Renal pelvis (tissue), 4 donors: ENCODE measurements around the gene RPF1. TPM values are rescaled to one million over a fixed set of nuclear protein-coding genes. Genes with fewer than 3 reads are reported as not detected.

Experiments
- DNase-seq: peaks from one replicate; pipeline ENCODE4 v3.0.0-alpha.2; 2013
- polyA plus RNA-seq, 3 donors: library from polyadenylated mRNA; unstranded; fragments of 120-200 nt; gene quantifications; one replicate each; pipeline ENCODE4 v1.2.1, GENCODE V29; 2013; ENCODE audit not compliant: insufficient read length in 3 of 3

RPF1 gene
- polyA plus RNA-seq, 3 donors, result 42.3 to 46.4 (median 43.6) TPM

DNA sequence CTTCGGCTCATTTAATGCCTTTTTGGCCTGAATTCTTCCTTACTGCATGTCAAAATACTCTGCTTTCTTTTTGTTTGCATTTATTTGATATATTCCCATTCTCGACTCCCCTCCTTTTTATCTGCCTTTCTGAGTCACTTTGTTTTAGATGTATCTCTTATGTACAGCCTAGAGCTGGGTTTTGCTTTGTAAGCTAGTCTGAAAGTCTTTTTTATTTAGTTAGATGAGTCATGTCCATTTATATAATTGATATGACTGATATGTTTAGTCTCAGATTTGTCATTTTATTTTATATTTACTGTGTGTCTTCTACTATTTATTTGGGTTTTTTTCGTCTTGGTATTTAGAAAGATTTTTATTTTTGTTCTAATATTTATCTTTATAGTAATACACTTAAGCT lies 60.9 kb downstream of the RPF1 start:
- no peak for DNase-seq

DNA sequence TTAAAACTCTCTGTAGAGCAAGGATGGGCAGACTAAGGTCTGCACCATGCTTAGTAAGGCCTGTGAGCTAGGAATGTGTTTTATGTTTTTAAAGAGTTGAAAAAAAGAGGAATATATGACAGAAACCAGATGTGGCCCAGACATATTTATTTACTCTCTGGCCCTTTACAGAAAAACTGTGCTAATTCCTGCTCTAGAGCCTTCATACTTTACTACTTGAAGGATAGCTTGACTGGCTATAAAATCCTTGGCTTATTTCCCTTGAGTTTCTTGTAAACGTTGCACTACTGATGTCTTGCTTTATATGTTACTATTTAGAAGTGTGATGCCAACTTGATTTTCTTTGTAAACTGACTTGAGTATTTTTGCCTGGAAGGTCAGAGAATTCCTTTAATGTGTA lies 61.7 kb downstream of the RPF1 start:
- DNase-seq, result peak; percentile 43

GRCh38 chr1:84541679-84542078 lies 62.6 kb downstream of the RPF1 start:
- no peak for DNase-seq

Other genes with a start within 250 kb of the RPF1 start
- 1 to 10 TPM; 5.3 to 7.0 (median 5.3) TPM for gene SAMD13, start 177.6 kb upstream of the RPF1 start, polyA plus RNA-seq
- gene DNASE2B, start 80.8 kb upstream of the RPF1 start, polyA plus RNA-seq, result under 1 TPM in 1 of 3 donors, not detected in 2; 0.09 TPM
- 1 to 10 TPM; 1.5 to 4.0 (median 3.2) TPM for gene SPATA1, start 27.1 kb downstream of the RPF1 start, polyA plus RNA-seq
- gene GNG5, start 27.3 kb downstream of the RPF1 start, polyA plus RNA-seq, result 100 to 1,000 TPM; 135 to 163 (median 156) TPM
- gene CTBS, start 95.2 kb downstream of the RPF1 start, polyA plus RNA-seq, result 10 to 100 TPM; 17.7 to 20.0 (median 19.1) TPM
- gene SSX2IP, start 211.2 kb downstream of the RPF1 start, polyA plus RNA-seq, result 10 to 100 TPM; 34.3 to 40.7 (median 36.9) TPM